Trophoblast cell (in vitro differentiated cells and primary cell): ENCODE data around the gene HNRNPH1.
"Not testable (repeated sequence)": the region's sequence is repeated elsewhere in the genome, so short reads cannot be mapped to it uniquely, and the experiment has no call there.

Experiments used
- DNase-seq, 2 donors: peaks; one replicate each; pipeline ENCODE4 v3.0.0-alpha.2; 2016
- H2AFZ ChIP-seq: 2 replicates; pipeline ENCODE4 v1.6.1; 2013; ENCODE audit warnings: low read length, moderate library complexity, mild to moderate bottlenecking; ENCODE audit not compliant: insufficient read depth, poor library complexity
- H2AK5ac ChIP-seq: 2 replicates; pipeline ENCODE4 v1.6.1; 2013; ENCODE audit warnings: mild to moderate bottlenecking, low read length
- H2BK120ac ChIP-seq: 2 replicates; pipeline ENCODE4 v1.6.1; 2013; ENCODE audit warnings: low read length, mild to moderate bottlenecking, moderate library complexity; ENCODE audit not compliant: insufficient read depth, poor library complexity
- H2BK12ac ChIP-seq: 2 replicates; pipeline ENCODE4 v1.6.1; 2013; ENCODE audit warnings: mild to moderate bottlenecking, low read length, moderate library complexity
- H2BK5ac ChIP-seq: 2 replicates; pipeline ENCODE4 v1.6.1; 2013; ENCODE audit warnings: low read length, low read depth, moderate library complexity, mild to moderate bottlenecking; ENCODE audit not compliant: poor library complexity
- H3K14ac ChIP-seq: 2 replicates; pipeline ENCODE4 v1.6.1; 2013; ENCODE audit warnings: mild to moderate bottlenecking, low read length
- H3K18ac ChIP-seq: 2 replicates; pipeline ENCODE4 v1.6.1; 2013; ENCODE audit warnings: mild to moderate bottlenecking, low read length
- H3K23ac ChIP-seq: 2 replicates; pipeline ENCODE4 v1.6.1; 2013; ENCODE audit warnings: low read length
- H3K27ac ChIP-seq: 2 replicates; pipeline ENCODE4 v1.5.1; 2013; ENCODE audit warnings: low read depth, mild to moderate bottlenecking, inconsistent platforms, low read length, moderate library complexity
- H3K27me3 ChIP-seq: 2 replicates; pipeline ENCODE4 v1.6.1; 2013; ENCODE audit warnings: inconsistent platforms, mild to moderate bottlenecking, low read length, moderate library complexity; ENCODE audit not compliant: insufficient read depth
- H3K36me3 ChIP-seq, 2 experiments: 1 replicate in 1 of 2; 2 replicates in 1 of 2; pipeline ENCODE4 v1.6.1; 2013; ENCODE audit warnings: low read length in 2 of 2, mild to moderate bottlenecking in 2 of 2, moderate library complexity in 1 of 2; ENCODE audit not compliant: insufficient read depth in 2 of 2, control insufficient read depth in 1 of 2
- H3K4ac ChIP-seq: 2 replicates; pipeline ENCODE4 v1.6.1; 2013; ENCODE audit warnings: low read depth, mild to moderate bottlenecking, low read length, moderate library complexity
- H3K4me1 ChIP-seq, 2 experiments: 1 replicate in 1 of 2; 2 replicates in 1 of 2; pipeline ENCODE4 v1.6.1; 2013; ENCODE audit warnings: low read length in 2 of 2, mild to moderate bottlenecking in 2 of 2, moderate library complexity in 1 of 2; ENCODE audit not compliant: insufficient read depth in 2 of 2, control insufficient read depth in 1 of 2
- H3K4me2 ChIP-seq: 2 replicates; pipeline ENCODE4 v1.6.1; 2013; ENCODE audit warnings: inconsistent platforms, mild to moderate bottlenecking, low read length, moderate library complexity
- H3K4me3 ChIP-seq: 2 replicates; pipeline ENCODE4 v1.5.1; 2013; ENCODE audit warnings: mild to moderate bottlenecking, low read depth, low read length, inconsistent platforms
- H3K79me1 ChIP-seq: one replicate; pipeline ENCODE4 v1.6.1; 2013; ENCODE audit warnings: low read length
- H3K79me2 ChIP-seq: 2 replicates; pipeline ENCODE4 v1.6.1; 2013; ENCODE audit warnings: low read length, mild to moderate bottlenecking; ENCODE audit not compliant: control insufficient read depth, insufficient read depth, poor library complexity
- H3K9ac ChIP-seq: 2 replicates; pipeline ENCODE4 v1.6.1; 2013; ENCODE audit warnings: mild to moderate bottlenecking, low read length
- H3K9me3 ChIP-seq: 2 replicates; pipeline ENCODE4 v1.6.1; 2013; ENCODE audit warnings: low read depth, mild to moderate bottlenecking, control low read depth, inconsistent platforms, low read length; ENCODE audit not compliant: insufficient read depth
- H4K12ac ChIP-seq: 2 replicates; pipeline ENCODE4 v1.6.1; 2013; ENCODE audit warnings: low read depth, mild to moderate bottlenecking, low read length, moderate library complexity
- H4K8ac ChIP-seq: 2 replicates; pipeline ENCODE4 v1.6.1; 2013; ENCODE audit warnings: low read depth, mild to moderate bottlenecking, low read length, moderate library complexity
- H4K91ac ChIP-seq: one replicate; pipeline ENCODE4 v1.6.1; 2013; ENCODE audit warnings: low read depth, mild to moderate bottlenecking, low read length, moderate library complexity
- WGBS: extraction: QIAGEN DNeasy Blood & Tissue Kit; methylation state at CpG from one replicate; pipeline ENCODE4 v1.1.7; 2013; ENCODE audit warnings: missing lambda C conversion rate; ENCODE audit not compliant: insufficient read length, insufficient coverage; ENCODE audit errors: extremely low coverage; 5-methylcytosine and 5-hydroxymethylcytosine counted together

The HNRNPH1 gene

GRCh38 chr5:179648410-179648809 is 24.9 kb upstream of the HNRNPH1 start:
- Histone ChIP-seq H3K79me2 (no peaks in the 10 kb centered on the region), H3K27me3 (no peaks in the 10 kb centered on the region), H2AK5ac (no peak overlapping the region), H2BK120ac (no peak overlapping the region), H4K91ac (no peak overlapping the region), H3K4me1 (no peaks in the 10 kb centered on the region), H2AFZ (no peak overlapping the region), H3K4me2 (no peak overlapping the region), H4K8ac (no peak overlapping the region), H3K4ac (no peak overlapping the region), H2BK12ac (no peak overlapping the region), H2BK5ac (no peak overlapping the region), H3K79me1 (no peaks in the 10 kb centered on the region), H3K4me3 (no peak overlapping the region), H3K23ac (no peak overlapping the region), H3K14ac (no peak overlapping the region), H4K12ac (no peak overlapping the region), H3K18ac (no peak overlapping the region), H3K9me3 (peaks cover 4% of the 10 kb centered on the region), H3K36me3 (no peaks in the 10 kb centered on the region), H3K9ac (no peak overlapping the region), H3K27ac (no peak overlapping the region)
- DNase-seq, result no peak
- WGBS, result no CpG with 5 or more reads among the region's 9 CpGs

DNA sequence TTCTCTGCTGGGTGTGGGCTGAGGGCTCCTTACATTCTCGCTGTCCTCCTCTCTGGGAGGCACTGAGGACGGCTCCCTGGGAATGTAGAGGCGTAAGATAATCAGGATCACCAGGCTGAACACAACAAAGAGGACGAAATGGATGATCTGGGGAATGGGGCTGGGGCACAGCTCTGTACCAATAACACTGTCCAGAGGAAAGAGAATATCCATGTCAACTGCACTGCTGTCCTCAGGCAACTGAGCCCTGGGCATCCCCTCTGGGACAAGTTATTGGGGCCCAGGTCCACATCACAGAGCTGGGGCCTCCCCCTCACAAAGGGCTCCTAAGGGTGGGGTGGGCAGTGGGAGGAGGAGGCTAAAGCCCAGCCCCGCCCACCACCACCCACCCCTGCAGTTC is 21.3 kb upstream of the HNRNPH1 start:
- H3K9me3 ChIP-seq, DNase-seq, H3K4ac ChIP-seq, H3K79me1 ChIP-seq, H3K4me1 ChIP-seq, H3K14ac ChIP-seq, H2BK120ac ChIP-seq, H3K36me3 ChIP-seq, H3K79me2 ChIP-seq, H2BK12ac ChIP-seq, H3K18ac ChIP-seq, H3K9ac ChIP-seq, H4K12ac ChIP-seq, H3K4me2 ChIP-seq, H2BK5ac ChIP-seq, H3K23ac ChIP-seq, H4K8ac ChIP-seq, H3K4me3 ChIP-seq, H4K91ac ChIP-seq, H2AK5ac ChIP-seq, H2AFZ ChIP-seq, H3K27ac ChIP-seq, H3K27me3 ChIP-seq: not testable (repeated sequence)
- no CpG with 5 or more reads among the region's 5 CpGs for WGBS

GRCh38 chr5:179643141-179643920 is 19.9 kb upstream of the HNRNPH1 start:
- not testable (repeated sequence) for H2BK12ac ChIP-seq, H3K79me2 ChIP-seq, H3K4me3 ChIP-seq, H3K79me1 ChIP-seq, DNase-seq, H4K12ac ChIP-seq, H3K14ac ChIP-seq, H3K4me1 ChIP-seq, H2BK5ac ChIP-seq, H3K4me2 ChIP-seq, H3K27ac ChIP-seq, H3K27me3 ChIP-seq, H2AK5ac ChIP-seq, H4K91ac ChIP-seq, H3K36me3 ChIP-seq, H3K9me3 ChIP-seq, H4K8ac ChIP-seq, H3K9ac ChIP-seq, H3K18ac ChIP-seq, H3K4ac ChIP-seq, H2AFZ ChIP-seq, H3K23ac ChIP-seq, H2BK120ac ChIP-seq
- no CpG with 5 or more reads among the region's 16 CpGs for WGBS

DNA sequence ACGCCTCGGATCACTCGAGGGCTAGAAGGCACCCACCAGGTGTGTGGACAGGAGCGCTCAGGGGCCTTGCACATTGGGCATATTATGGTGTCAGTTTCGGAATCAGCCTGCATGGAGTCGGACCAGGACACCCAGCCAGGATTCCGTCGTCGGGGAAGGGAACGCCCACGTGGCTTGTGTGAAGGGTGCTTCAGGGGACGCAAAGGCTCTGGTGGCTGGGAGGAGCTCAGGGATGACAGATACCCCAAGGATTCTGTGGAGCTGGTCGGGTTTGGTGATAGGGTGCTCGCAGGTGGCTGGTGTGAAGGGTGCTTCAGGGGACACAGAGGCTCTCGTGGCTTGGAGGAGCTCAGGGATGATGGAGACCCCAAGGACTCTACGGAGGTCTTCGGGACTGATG is 19.2 kb upstream of the HNRNPH1 start:
- H3K14ac ChIP-seq, H2BK5ac ChIP-seq, H3K36me3 ChIP-seq, H3K4me2 ChIP-seq, H3K27me3 ChIP-seq, H3K4me3 ChIP-seq, H3K79me2 ChIP-seq, H2BK120ac ChIP-seq, H4K91ac ChIP-seq, H3K9me3 ChIP-seq, H2BK12ac ChIP-seq, H3K4ac ChIP-seq, H3K23ac ChIP-seq, H3K79me1 ChIP-seq, H2AFZ ChIP-seq, H3K27ac ChIP-seq, H3K4me1 ChIP-seq, H2AK5ac ChIP-seq, H4K12ac ChIP-seq, H3K9ac ChIP-seq, H4K8ac ChIP-seq, DNase-seq, H3K18ac ChIP-seq: not testable (repeated sequence)
- WGBS, result no CpG with 5 or more reads among the region's 17 CpGs
